ENCODE data around the gene CES5A.

- no peak for TF ChIP-seq POLR2A (IDR thresholded peaks at IDR 0.05)
- TF ChIP-seq CTCF (IDR thresholded peaks at IDR 0.05 in 8 of 11, conservative IDR thresholded peaks at IDR 0.05 in 3 of 11) = no peak
- TF ChIP-seq POLR2AphosphoS5 (IDR thresholded peaks at IDR 0.05) = no peak
These were observed 64.7 kb downstream of the CES5A start for GRCh38 chr16:55810451-55810961.
